H1 (cell line): Measurements from ENCODE around the gene WNT7A. TPM values are rescaled to one million over a fixed set of nuclear protein-coding genes. Genes with fewer than 3 reads are reported as not detected.

Experiments
- TEAD4 ChIP-seq: IDR thresholded peaks from 2 replicates; pipeline ENCODE4 v1.6.1; 2012; ENCODE audit warnings: low read depth, low read length, inconsistent platforms, mixed read lengths
- polyA plus RNA-seq, 7 experiments: library from polyadenylated mRNA; depleted of rRNA in 3 of 7; stranded (reverse) in 5 of 7; unstranded in 2 of 7; fragments of >200 nt in 5 of 7; fragments of 200-250 nt in 2 of 7; gene quantifications; 1 replicate in 5 of 7; 2 replicates in 1 of 7; 4 replicates in 1 of 7; pipeline versions ENCODE4 v1.2.1 to v1.2.3, GENCODE V29; 2011 to 2013; ENCODE audit warnings: missing spikeins in 2 of 7, mixed read lengths in 2 of 7
- total RNA-seq: library from RNA; stranded (reverse); fragmentation: NEBNext Ultra II Directional; extraction: Animal tissue kit (Norgen Biotek cat#: 25700); gene quantifications from 2 replicates; pipeline ENCODE4 v1.2.1, GENCODE V29; 2021

WNT7A gene
- total and polyA plus RNA-seq, 2 of the 8 experiments (the other 6 are each of a cell fraction or from before 2014, with no cell fraction given), result 0.02 TPM; not detected in 1

DNA sequence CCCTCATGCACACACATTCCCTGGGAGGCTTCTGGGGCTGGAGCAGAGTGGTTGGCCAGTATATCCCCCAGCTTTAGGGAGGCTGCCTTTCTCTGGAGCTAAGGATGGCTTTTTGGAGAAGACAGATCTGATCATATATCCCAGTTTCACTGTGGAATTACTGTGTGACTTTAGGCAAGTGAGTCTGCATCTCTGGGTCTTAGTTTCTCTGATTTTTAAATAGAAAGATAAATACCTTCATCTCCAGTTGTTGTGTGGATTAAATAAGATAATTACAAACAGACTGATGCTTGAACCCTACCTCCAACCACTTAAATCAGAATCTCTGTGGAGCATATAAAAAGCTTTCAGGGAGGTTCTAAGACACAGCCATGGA, 11.1 kb upstream of the WNT7A start (continued):
- TF ChIP-seq TEAD4, result no peak
